GM18502 (cell line): ENCODE results near the gene CCDC40.
A peak's percentile ranks its signal among the peaks of the same experiment; 100 is the strongest.

Source experiments
- ATAC-seq: cut with Tn5 transposase; IDR thresholded peaks from one replicate; pipeline ENCODE4 v1.9.1; 2021; ENCODE audit warnings: mild to moderate bottlenecking; ENCODE audit not compliant: unreplicated experiment, poor library complexity

The CCDC40 gene

GRCh38 chr17:80099291-80100034 is 63.0 kb downstream of the CCDC40 start:
- ATAC-seq: no peak

GRCh38 chr17:80100035-80100323 is 63.5 kb downstream of the CCDC40 start:
- no peak for ATAC-seq

- ATAC-seq: peak; percentile 77
Measured at GRCh38 chr17:80101011-80101945, 64.8 kb downstream of the CCDC40 start, which contains the start of gene GAA. TSS of gene GAA (plus strand) at chr17:80101581. CDS start at chr17:80104587, 3,006 bp downstream.

- peak; percentile 19 for ATAC-seq
Measured at GRCh38 chr17:80101946-80102663, 65.7 kb downstream of the CCDC40 start.

GRCh38 chr17:80102664-80103448 is 66.4 kb downstream of the CCDC40 start:
- no peak for ATAC-seq

GRCh38 chr17:80103449-80104085 is 67.1 kb downstream of the CCDC40 start:
- no peak for ATAC-seq

- no peak for ATAC-seq
Measured at GRCh38 chr17:80104321-80104955, 68.0 kb downstream of the CCDC40 start.

- no peak for ATAC-seq
Measured at GRCh38 chr17:80104956-80105375, 68.5 kb downstream of the CCDC40 start.

- no peak for ATAC-seq
Measured at GRCh38 chr17:80105762-80106161, 69.3 kb downstream of the CCDC40 start.

GRCh38 chr17:80106176-80106575 is 69.7 kb downstream of the CCDC40 start:
- no peak for ATAC-seq

- no peak for ATAC-seq
Measured at GRCh38 chr17:80106751-80107150, 70.3 kb downstream of the CCDC40 start.

- ATAC-seq: no peak
Measured at GRCh38 chr17:80107231-80108021, 71.0 kb downstream of the CCDC40 start.

- ATAC-seq: no peak
Measured at GRCh38 chr17:80108036-80108971, 71.9 kb downstream of the CCDC40 start.

GRCh38 chr17:80109066-80109660 is 72.7 kb downstream of the CCDC40 start:
- no peak for ATAC-seq

- ATAC-seq: no peak
Measured at GRCh38 chr17:80109713-80110446, 73.4 kb downstream of the CCDC40 start.

- no peak for ATAC-seq
Measured at GRCh38 chr17:80110447-80110812, 74.0 kb downstream of the CCDC40 start.
